GM12872 (cell line): ENCODE data around the gene SLC30A9.

Experiments
- CTCF ChIP-seq: IDR thresholded peaks from 3 replicates; pipeline ENCODE4 v1.5.1; 2011; ENCODE audit warnings: low read depth, mild to moderate bottlenecking, low read length, moderate library complexity; ENCODE audit not compliant: insufficient read depth

SLC30A9 gene

GRCh38 chr4:41982716-41983115, 7.6 kb upstream of the SLC30A9 start:
- no peak for TF ChIP-seq CTCF

GRCh38 chr4:41985151-41985550, 5.2 kb upstream of the SLC30A9 start:
- TF ChIP-seq CTCF, result no peak

GRCh38 chr4:41989994-41990364, 351 bp upstream of the SLC30A9 start:
- no peak for TF ChIP-seq CTCF

- no peak for TF ChIP-seq CTCF
Measured at GRCh38 chr4:41991916-41992767, 1.8 kb downstream of the SLC30A9 start.

GRCh38 chr4:41992967-41993857, 2.9 kb downstream of the SLC30A9 start:
- TF ChIP-seq CTCF, result no peak

- 0 out of 3 replicates have a peak, but pooled peaks have one; percentile 12 for TF ChIP-seq CTCF
Measured at GRCh38 chr4:41994461-41994985, 4.2 kb downstream of the SLC30A9 start.

- TF ChIP-seq CTCF, result no peak
Measured at GRCh38 chr4:41998019-41998418, 7.7 kb downstream of the SLC30A9 start.
